ENCODE measurements around the gene ZNF778. TPM values are rescaled to one million over a fixed set of nuclear protein-coding genes. Genes with fewer than 3 reads are reported as not detected.

The ZNF778 gene
- total and polyA plus RNA-seq, 2 donors from 2014 or later: 2.2 to 12.7 TPM

- H3K9me3 ChIP-seq (ENCODE audit: control insufficient read depth in 2 of 3, insufficient read depth in 1 of 3, low read length in 3 of 3): no peaks in the 10 kb centered on the region
- H3K36me3 ChIP-seq (ENCODE audit: control insufficient read depth in 2 of 3, insufficient read depth in 3 of 3, low read length in 3 of 3): peaks cover 4 to 8% (median 7%) of the 10 kb centered on the region in 3 donors
- DNase-seq (no peak), FAIRE-seq (no peak)
- H3K4me3 ChIP-seq (ENCODE audit: low read length in 3 of 3): no peak overlapping the region
- no peak overlapping the region for H3K27ac ChIP-seq (ENCODE audit: low read depth in 2 of 2, low read length in 2 of 2)
- intact Hi-C loops (cut with DNase I): no loop called here
- H3K27me3 ChIP-seq (ENCODE audit: control insufficient read depth, insufficient read depth, low read length): no peaks in the 10 kb centered on the region
- H3K4me1 ChIP-seq (ENCODE audit: control insufficient read depth in 2 of 3, insufficient read depth in 2 of 3, low read depth in 1 of 3, low read length in 3 of 3): peaks cover 0 to 4% (median 2%) of the 10 kb centered on the region in 3 donors
- TF ChIP-seq, protein P1, sequence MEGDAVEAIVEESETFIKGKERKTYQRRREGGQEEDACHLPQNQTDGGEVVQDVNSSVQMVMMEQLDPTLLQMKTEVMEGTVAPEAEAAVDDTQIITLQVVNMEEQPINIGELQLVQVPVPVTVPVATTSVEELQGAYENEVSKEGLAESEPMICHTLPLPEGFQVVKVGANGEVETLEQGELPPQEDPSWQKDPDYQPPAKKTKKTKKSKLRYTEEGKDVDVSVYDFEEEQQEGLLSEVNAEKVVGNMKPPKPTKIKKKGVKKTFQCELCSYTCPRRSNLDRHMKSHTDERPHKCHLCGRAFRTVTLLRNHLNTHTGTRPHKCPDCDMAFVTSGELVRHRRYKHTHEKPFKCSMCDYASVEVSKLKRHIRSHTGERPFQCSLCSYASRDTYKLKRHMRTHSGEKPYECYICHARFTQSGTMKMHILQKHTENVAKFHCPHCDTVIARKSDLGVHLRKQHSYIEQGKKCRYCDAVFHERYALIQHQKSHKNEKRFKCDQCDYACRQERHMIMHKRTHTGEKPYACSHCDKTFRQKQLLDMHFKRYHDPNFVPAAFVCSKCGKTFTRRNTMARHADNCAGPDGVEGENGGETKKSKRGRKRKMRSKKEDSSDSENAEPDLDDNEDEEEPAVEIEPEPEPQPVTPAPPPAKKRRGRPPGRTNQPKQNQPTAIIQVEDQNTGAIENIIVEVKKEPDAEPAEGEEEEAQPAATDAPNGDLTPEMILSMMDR (IDR thresholded peaks at IDR 0.05; ENCODE audit: borderline replicate concordance, extremely low read depth, insufficient read depth): no peak
- H3K9ac ChIP-seq (ENCODE audit: low read length in 3 of 3): no peak overlapping the region
Observed at GRCh38 chr16:89274561-89275283, 57.2 kb downstream of the ZNF778 start.

DNA sequence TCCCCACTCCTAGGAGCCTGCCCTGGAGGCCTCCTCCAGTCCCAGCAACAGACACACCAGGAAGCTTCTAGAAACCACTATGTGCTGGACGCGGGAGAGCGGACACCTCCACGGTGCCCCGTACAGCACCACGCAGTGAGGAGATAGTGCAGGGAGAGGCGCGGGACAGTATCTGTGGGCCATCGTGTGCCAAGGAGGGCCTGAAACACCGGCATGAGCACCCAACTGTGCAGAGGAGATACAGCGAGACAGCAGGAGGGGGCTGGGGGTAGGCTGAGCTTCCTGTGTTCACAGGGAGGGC, 57.7 kb downstream of the ZNF778 start:
- Histone ChIP-seq H3K9me3 (ENCODE audit: control insufficient read depth in 2 of 3, insufficient read depth in 1 of 3, low read length in 3 of 3) (no peaks in the 10 kb centered on the region), H3K4me3 (ENCODE audit: low read length in 3 of 3) (no peak overlapping the region), H3K36me3 (ENCODE audit: control insufficient read depth in 2 of 3, insufficient read depth in 3 of 3, low read length in 3 of 3) (peaks cover 4 to 8% (median 7%) of the 10 kb centered on the region in 3 donors), H3K27ac (ENCODE audit: low read depth in 2 of 2, low read length in 2 of 2) (no peak overlapping the region), H3K4me1 (ENCODE audit: control insufficient read depth in 2 of 3, insufficient read depth in 2 of 3, low read depth in 1 of 3, low read length in 3 of 3) (peaks cover 0 to 4% (median 2%) of the 10 kb centered on the region in 3 donors), H3K9ac (ENCODE audit: low read length in 3 of 3) (no peak overlapping the region), H3K27me3 (ENCODE audit: control insufficient read depth, insufficient read depth, low read length) (no peaks in the 10 kb centered on the region)
- DNase-seq (no peak), FAIRE-seq (no peak)
- TF ChIP-seq, protein P1 (IDR thresholded peaks at IDR 0.05; ENCODE audit: borderline replicate concordance, extremely low read depth, insufficient read depth): no peak
- intact Hi-C loops (cut with DNase I): no loop called here

GRCh38 chr16:89275837-89276720, 58.6 kb downstream of the ZNF778 start:
- intact Hi-C loops (cut with DNase I): no loop called here
- H3K9ac ChIP-seq (ENCODE audit: low read length in 3 of 3): no peak overlapping the region
- no peaks in the 10 kb centered on the region for H3K27me3 ChIP-seq (ENCODE audit: control insufficient read depth, insufficient read depth, low read length)
- H3K36me3 ChIP-seq (ENCODE audit: control insufficient read depth in 2 of 3, insufficient read depth in 3 of 3, low read length in 3 of 3): peaks cover 4 to 8% (median 8%) of the 10 kb centered on the region in 3 donors
- no peak overlapping the region for H3K4me3 ChIP-seq (ENCODE audit: low read length in 3 of 3)
- peaks cover 0 to 4% (median 2%) of the 10 kb centered on the region in 3 donors for H3K4me1 ChIP-seq (ENCODE audit: control insufficient read depth in 2 of 3, insufficient read depth in 2 of 3, low read depth in 1 of 3, low read length in 3 of 3)
- DNase-seq: no peak
- H3K9me3 ChIP-seq (ENCODE audit: control insufficient read depth in 2 of 3, insufficient read depth in 1 of 3, low read length in 3 of 3): no peaks in the 10 kb centered on the region
- H3K27ac ChIP-seq (ENCODE audit: low read depth in 2 of 2, low read length in 2 of 2): no peak overlapping the region
- FAIRE-seq: no peak
- TF ChIP-seq, protein P1 (IDR thresholded peaks at IDR 0.05; ENCODE audit: borderline replicate concordance, extremely low read depth, insufficient read depth): no peak
